ENCODE measurements around the gene RSRC1.

RSRC1 gene

GRCh38 chr3:158347966-158348365 is 238.1 kb downstream of the RSRC1 start:
- H2AFZ ChIP-seq: no peak overlapping the region
- no peak overlapping the region for H3K27ac ChIP-seq
- H3K4me1 ChIP-seq: no peaks in the 10 kb centered on the region
- no peak overlapping the region for H3K4me3 ChIP-seq (ENCODE audit: low read depth, low read length)
- H3K9me3 ChIP-seq (ENCODE audit: control insufficient read depth, low read length): no peaks in the 10 kb centered on the region
- H3K27me3 ChIP-seq (ENCODE audit: control insufficient read depth, insufficient read depth, low read length): no peaks in the 10 kb centered on the region
- H3K79me2 ChIP-seq: no peaks in the 10 kb centered on the region
- H3K9ac ChIP-seq: no peak overlapping the region
- no peaks in the 10 kb centered on the region for H3K36me3 ChIP-seq (ENCODE audit: control insufficient read depth, insufficient read depth, low read length)
- no peak for TF ChIP-seq CTCF (IDR thresholded peaks at IDR 0.05)
- no peak overlapping the region for H3K4me2 ChIP-seq (ENCODE audit: low read length)

GRCh38 chr3:158350971-158351370 is 241.1 kb downstream of the RSRC1 start:
- H3K4me3 ChIP-seq (ENCODE audit: low read depth, low read length): no peak overlapping the region
- TF ChIP-seq CTCF (IDR thresholded peaks at IDR 0.05): no peak
- H2AFZ ChIP-seq: no peak overlapping the region
- no peak overlapping the region for H3K4me2 ChIP-seq (ENCODE audit: low read length)
- H3K36me3 ChIP-seq (ENCODE audit: control insufficient read depth, insufficient read depth, low read length): no peaks in the 10 kb centered on the region
- H3K27me3 ChIP-seq (ENCODE audit: control insufficient read depth, insufficient read depth, low read length): no peaks in the 10 kb centered on the region
- no peaks in the 10 kb centered on the region for H3K9me3 ChIP-seq (ENCODE audit: control insufficient read depth, low read length)
- H3K79me2 ChIP-seq: no peaks in the 10 kb centered on the region
- H3K27ac ChIP-seq: no peak overlapping the region
- no peak overlapping the region for H3K9ac ChIP-seq
- no peaks in the 10 kb centered on the region for H3K4me1 ChIP-seq

GRCh38 chr3:158352551-158352950 is 242.7 kb downstream of the RSRC1 start:
- H3K9ac ChIP-seq: no peak overlapping the region
- no peaks in the 10 kb centered on the region for H3K79me2 ChIP-seq
- no peak overlapping the region for H3K4me3 ChIP-seq (ENCODE audit: low read depth, low read length)
- H3K4me2 ChIP-seq (ENCODE audit: low read length): no peak overlapping the region
- TF ChIP-seq CTCF (IDR thresholded peaks at IDR 0.05): no peak
- H2AFZ ChIP-seq: no peak overlapping the region
- H3K27me3 ChIP-seq (ENCODE audit: control insufficient read depth, insufficient read depth, low read length): no peaks in the 10 kb centered on the region
- H3K9me3 ChIP-seq (ENCODE audit: control insufficient read depth, low read length): no peaks in the 10 kb centered on the region
- no peak overlapping the region for H3K27ac ChIP-seq
- no peaks in the 10 kb centered on the region for H3K36me3 ChIP-seq (ENCODE audit: control insufficient read depth, insufficient read depth, low read length)
- H3K4me1 ChIP-seq: no peaks in the 10 kb centered on the region

- no peak overlapping the region for H3K4me2 ChIP-seq (ENCODE audit: low read length)
- H3K9me3 ChIP-seq (ENCODE audit: control insufficient read depth, low read length): no peaks in the 10 kb centered on the region
- no peaks in the 10 kb centered on the region for H3K79me2 ChIP-seq
- H3K27ac ChIP-seq: no peak overlapping the region
- no peaks in the 10 kb centered on the region for H3K4me1 ChIP-seq
- H2AFZ ChIP-seq: no peak overlapping the region
- TF ChIP-seq CTCF (IDR thresholded peaks at IDR 0.05): no peak
- H3K27me3 ChIP-seq (ENCODE audit: control insufficient read depth, insufficient read depth, low read length): no peaks in the 10 kb centered on the region
- no peaks in the 10 kb centered on the region for H3K36me3 ChIP-seq (ENCODE audit: control insufficient read depth, insufficient read depth, low read length)
- H3K4me3 ChIP-seq (ENCODE audit: low read depth, low read length): no peak overlapping the region
- no peak overlapping the region for H3K9ac ChIP-seq
These were observed 244.8 kb downstream of the RSRC1 start for GRCh38 chr3:158354713-158355112.

Measured in parathyroid adenoma (tissue), 2 donors.